Coronary artery (tissue), 2 donors: ENCODE results near the gene SMIM9.
"Not testable (repeated sequence)": the region's sequence is repeated elsewhere in the genome, so short reads cannot be mapped to it uniquely, and the experiment has no call there.

Experiments
- DNase-seq: peaks from one replicate; pipeline ENCODE4 v3.0.0-alpha.2; 2017; ENCODE audit warnings: low spot score
- H3K27ac ChIP-seq, 2 donors: fragments of 200-600 bp; sonication (generic); one replicate each; pipeline ENCODE4 v1.5.1; 2016 to 2019
- H3K4me3 ChIP-seq: fragments of 200-600 bp; sonication (generic); 2 replicates; pipeline ENCODE4 v1.5.1; 2016; ENCODE audit warnings: mild to moderate bottlenecking, moderate library complexity
- CTCF ChIP-seq: fragments of 200-600 bp; sonication (generic); IDR thresholded peaks from one replicate; pipeline ENCODE4 v1.5.1; 2019; ENCODE audit warnings: antibody characterized with exemption

SMIM9 gene

GRCh38 chrX:154833746-154834274 is 652 bp downstream of the SMIM9 start:
- no peak for DNase-seq
- no peak for TF ChIP-seq CTCF
- no peak overlapping the region for H3K27ac ChIP-seq
- no peak overlapping the region for H3K4me3 ChIP-seq

GRCh38 chrX:154829926-154830442 is 4.5 kb downstream of the SMIM9 start:
- no peak for TF ChIP-seq CTCF
- DNase-seq: no peak
- Histone ChIP-seq H3K4me3 (no peak overlapping the region), H3K27ac (no peak overlapping the region)

- no peak for TF ChIP-seq CTCF
- no peak for DNase-seq
- H3K27ac ChIP-seq: no peak overlapping the region
Measured at GRCh38 chrX:154829134-154829533, 5.3 kb downstream of the SMIM9 start.

GRCh38 chrX:154828016-154828408 is 6.5 kb downstream of the SMIM9 start:
- no peak for DNase-seq
- no peak overlapping the region for H3K27ac ChIP-seq
- no peak for TF ChIP-seq CTCF
- H3K4me3 ChIP-seq: no peak overlapping the region

More at GRCh38 chrX:154829134-154829533, 5.3 kb downstream of the SMIM9 start:
- no peak overlapping the region for H3K4me3 ChIP-seq

GRCh38 chrX:154827194-154828015 is 7.1 kb downstream of the SMIM9 start:
- TF ChIP-seq CTCF: no peak
- DNase-seq: no peak
- Histone ChIP-seq H3K27ac (no peak overlapping the region), H3K4me3 (no peak overlapping the region)

GRCh38 chrX:154825586-154825985 is 8.9 kb downstream of the SMIM9 start:
- not testable (repeated sequence) for H3K27ac ChIP-seq, H3K4me3 ChIP-seq, DNase-seq

GRCh38 chrX:154824638-154825037 is 9.8 kb downstream of the SMIM9 start:
- TF ChIP-seq CTCF: no peak
- H3K4me3 ChIP-seq: no peak overlapping the region
- DNase-seq: no peak
- no peak overlapping the region for H3K27ac ChIP-seq
